KOPT-K1 (cell line): ENCODE results near the gene MARCHF3.
"Not testable (repeated sequence)": the region's sequence is repeated elsewhere in the genome, so short reads cannot be mapped to it uniquely, and the experiment has no call there.

ENCODE experiments used
- H3K27ac ChIP-seq: fragments of 200-600 bp; sonication (generic); 2 replicates; pipeline ENCODE4 v1.5.1; 2016; ENCODE audit warnings: antibody characterized with exemption, mild to moderate bottlenecking, low read depth, low read length; ENCODE audit not compliant: poor library complexity, severe bottlenecking
- H3K36me3 ChIP-seq: fragments of 200-600 bp; sonication (generic); 2 replicates; pipeline ENCODE4 v1.5.1; 2017; ENCODE audit warnings: antibody characterized with exemption, mild to moderate bottlenecking, low read length, moderate library complexity; ENCODE audit not compliant: insufficient read depth
- H3K9me3 ChIP-seq: fragments of 200-600 bp; sonication (generic); 2 replicates; pipeline ENCODE4 v1.5.1; 2017; ENCODE audit warnings: antibody characterized with exemption, low read length, mild to moderate bottlenecking; ENCODE audit not compliant: insufficient read depth, poor library complexity, severe bottlenecking

Gene MARCHF3

DNA sequence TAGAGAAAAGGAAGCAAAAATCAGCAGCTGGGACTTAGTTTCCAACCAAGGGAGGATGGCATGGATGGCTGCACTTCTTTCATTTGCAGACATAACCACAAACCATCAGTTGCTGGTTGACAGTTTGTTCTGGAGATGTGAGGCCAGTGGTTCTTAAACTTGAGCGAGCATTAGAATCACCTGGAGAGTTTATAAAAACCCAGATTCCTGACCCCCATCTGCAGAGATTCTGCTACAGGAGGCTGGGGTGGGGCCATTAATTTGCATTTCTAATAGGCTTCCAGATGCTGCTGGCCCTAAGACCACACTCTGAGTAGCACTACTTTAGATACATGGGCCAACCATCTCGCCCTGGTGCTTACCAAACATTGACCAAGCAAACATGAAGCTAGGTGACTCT lies 60.8 kb downstream of the MARCHF3 start:
- H3K9me3 ChIP-seq, result no peaks in the 10 kb centered on the region
- H3K27ac ChIP-seq, result no peak overlapping the region
- H3K36me3 ChIP-seq, result no peaks in the 10 kb centered on the region

DNA sequence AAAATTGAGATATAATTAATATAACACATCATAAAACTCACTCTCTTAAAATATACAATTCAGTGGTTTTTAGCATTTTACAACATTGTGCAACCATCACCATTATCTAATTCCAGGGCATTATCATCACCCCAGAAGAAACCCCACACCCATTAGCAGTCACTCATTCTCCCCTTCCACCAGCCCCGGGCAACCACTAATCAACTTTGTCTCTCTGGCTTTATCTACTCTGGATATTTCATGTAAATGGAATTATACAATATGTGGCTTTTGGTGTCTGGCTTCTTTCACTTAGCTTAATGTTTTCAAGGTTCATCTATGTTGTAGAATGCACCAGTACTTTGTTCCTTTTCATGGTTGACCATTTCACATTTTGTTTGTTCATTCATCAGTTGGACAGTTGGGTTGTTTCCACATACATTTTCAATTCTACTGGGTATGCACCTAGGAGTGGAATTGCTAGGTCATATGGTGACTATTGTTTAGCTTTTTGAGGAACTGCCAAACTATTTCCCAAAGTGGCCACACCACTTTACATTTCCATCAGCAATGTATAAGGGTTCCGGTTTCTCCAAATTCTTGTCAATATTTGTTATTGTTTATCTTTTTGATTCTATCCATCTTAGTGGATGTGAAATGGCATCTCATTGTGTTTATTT lies 62.4 kb downstream of the MARCHF3 start:
- no peaks in the 10 kb centered on the region for H3K9me3 ChIP-seq
- H3K36me3 ChIP-seq, result no peaks in the 10 kb centered on the region
- no peak overlapping the region for H3K27ac ChIP-seq

DNA sequence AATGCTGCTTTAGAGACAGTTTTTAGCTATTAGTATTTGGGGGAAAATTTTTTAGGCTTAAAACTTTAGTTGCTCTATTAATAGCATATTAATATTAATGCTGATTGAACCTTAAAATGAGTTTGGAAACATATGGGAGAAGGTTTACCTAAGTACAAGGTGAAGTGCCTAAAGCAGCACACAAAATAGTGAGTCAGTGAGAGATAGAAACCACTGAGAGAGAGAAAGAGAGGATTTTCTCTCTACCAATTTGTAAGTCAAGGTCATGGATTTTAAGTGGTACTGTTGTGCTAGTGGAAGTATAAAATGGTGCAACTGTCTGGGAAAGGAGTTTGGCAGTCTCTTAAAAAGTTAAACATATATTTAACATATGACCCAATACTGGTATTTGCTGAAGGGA lies 64.9 kb downstream of the MARCHF3 start:
- no peak overlapping the region for H3K27ac ChIP-seq

DNA sequence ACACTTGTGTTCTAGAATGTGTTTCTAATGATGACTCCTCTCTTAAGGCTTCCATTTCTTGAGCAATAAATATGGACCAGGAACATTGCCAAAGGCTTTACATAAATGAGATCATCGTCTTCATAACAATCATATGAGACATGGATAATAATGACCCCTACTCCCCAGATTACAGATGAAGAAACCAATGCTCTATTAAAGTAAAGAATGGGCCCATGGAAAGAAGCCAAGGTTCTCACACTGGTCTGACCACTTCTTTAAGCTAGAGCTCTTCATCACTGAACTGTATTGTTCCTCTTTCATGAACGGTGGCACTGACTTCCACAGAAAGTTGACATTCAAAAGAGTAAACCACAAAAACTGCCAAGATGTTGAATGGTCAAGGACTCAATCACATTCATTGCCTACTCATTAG lies 65.3 kb downstream of the MARCHF3 start:
- no peaks in the 10 kb centered on the region for H3K9me3 ChIP-seq
- no peaks in the 10 kb centered on the region for H3K36me3 ChIP-seq
- no peak overlapping the region for H3K27ac ChIP-seq

More for the DNA sequence above, 64.9 kb downstream of the MARCHF3 start:
- H3K9me3 ChIP-seq, result no peaks in the 10 kb centered on the region
- H3K36me3 ChIP-seq, result no peaks in the 10 kb centered on the region

DNA sequence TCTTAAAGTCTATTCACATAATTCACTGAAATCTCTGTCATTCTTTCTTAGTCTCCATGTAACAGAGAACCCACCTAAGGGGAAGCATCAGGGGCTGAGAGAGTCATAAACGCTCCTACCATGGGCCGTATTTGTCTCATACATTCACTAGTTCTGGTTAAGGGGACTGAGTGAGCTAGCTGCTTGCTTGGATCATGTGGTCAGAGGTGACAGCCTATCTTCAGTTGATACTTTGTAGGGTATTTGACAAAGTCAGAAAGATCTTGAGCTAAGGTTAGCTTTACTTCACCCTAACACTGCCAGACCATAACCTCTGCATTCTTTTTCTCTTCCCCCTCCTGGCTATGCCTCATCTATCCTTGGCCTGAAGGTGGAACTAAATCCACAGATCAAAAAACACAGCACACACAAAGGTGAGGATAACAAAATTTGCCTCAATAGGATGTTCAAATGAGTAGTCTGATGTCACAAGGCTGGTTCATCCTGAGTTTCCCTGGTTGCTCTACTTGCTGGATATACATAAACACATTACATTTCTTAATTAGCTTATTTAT lies 66.5 kb downstream of the MARCHF3 start:
- no peak overlapping the region for H3K27ac ChIP-seq
- H3K36me3 ChIP-seq, result no peaks in the 10 kb centered on the region
- H3K9me3 ChIP-seq, result no peaks in the 10 kb centered on the region

DNA sequence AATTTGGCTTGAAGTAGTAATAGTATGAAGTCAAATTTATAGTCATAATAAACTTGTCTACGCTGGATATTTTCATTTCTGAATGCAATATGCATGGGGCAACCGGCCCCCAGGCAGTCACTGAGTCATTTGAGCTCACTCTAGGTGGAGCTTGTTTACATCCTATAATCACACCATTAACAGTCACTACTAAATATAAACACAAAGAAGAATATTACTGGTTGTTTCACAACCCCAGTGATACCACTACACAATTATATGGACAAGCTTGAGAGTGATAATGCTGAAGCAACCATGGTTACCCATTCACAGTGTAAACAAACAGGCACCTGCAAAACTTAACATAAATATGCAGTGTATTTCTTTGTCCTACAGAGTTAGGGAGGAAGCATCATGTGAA lies 68.7 kb downstream of the MARCHF3 start:
- no peak overlapping the region for H3K27ac ChIP-seq
- H3K36me3 ChIP-seq, result no peaks in the 10 kb centered on the region
- no peaks in the 10 kb centered on the region for H3K9me3 ChIP-seq

DNA sequence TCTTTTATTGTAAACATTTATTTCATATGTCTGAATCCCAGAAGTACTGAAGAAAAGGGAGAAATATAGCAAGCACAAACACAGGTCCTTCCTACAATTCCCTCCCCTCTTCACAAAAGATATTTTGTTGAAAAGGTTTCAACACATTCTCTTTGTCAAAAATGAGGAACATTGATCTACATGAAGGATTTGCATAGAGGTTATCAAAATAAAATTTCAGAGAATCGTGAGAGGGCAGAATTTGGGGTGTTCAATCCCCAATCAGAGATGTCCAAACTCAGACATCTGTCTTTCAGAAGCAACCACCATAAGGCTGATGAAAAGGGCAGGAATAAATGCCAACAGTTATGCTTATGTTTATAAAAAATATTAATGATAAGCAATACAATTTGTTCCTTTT lies 69.2 kb downstream of the MARCHF3 start:
- Histone ChIP-seq H3K27ac (no peak overlapping the region), H3K36me3 (no peaks in the 10 kb centered on the region), H3K9me3 (no peaks in the 10 kb centered on the region)

DNA sequence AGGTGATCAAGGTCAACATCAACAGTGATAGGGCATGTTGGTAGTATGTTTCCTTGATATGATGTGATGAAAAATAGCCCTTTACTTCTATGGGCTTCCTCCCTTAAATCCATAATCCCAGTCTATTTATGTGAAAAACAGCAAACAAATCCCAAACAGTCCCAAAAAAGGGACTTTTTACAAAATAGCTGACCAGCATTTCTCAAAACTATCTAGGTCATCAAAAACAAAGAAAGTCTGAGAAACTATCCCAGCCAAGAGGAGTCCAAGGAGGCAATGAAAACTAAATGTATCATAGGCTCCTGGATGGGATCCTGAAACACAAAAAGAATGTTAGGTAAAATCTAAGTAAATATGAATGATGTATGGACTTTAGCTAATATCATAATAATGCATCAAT lies 71.2 kb downstream of the MARCHF3 start:
- Histone ChIP-seq H3K9me3 (no peaks in the 10 kb centered on the region), H3K27ac (no peak overlapping the region), H3K36me3 (no peaks in the 10 kb centered on the region)

DNA sequence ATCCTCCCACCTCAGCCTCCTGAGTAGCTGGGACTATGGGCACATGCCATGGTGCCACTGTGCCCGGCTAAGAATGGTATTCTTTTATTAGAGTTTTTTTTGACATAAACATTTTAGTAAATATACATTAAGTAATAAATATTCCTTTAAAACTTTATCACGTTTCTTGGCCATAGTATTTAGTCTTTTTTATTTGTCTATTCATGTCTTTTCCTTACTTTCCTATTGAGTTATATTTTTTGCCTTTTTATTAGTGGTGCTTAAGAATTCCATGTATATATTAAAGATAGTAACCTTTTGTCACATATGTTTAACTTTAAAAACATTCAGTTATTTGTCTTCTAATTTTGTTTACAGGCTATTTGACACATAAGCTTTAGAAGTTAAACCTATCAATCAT lies 73.4 kb downstream of the MARCHF3 start:
- Histone ChIP-seq H3K27ac (no peak overlapping the region), H3K9me3 (no peaks in the 10 kb centered on the region), H3K36me3 (no peaks in the 10 kb centered on the region)

DNA sequence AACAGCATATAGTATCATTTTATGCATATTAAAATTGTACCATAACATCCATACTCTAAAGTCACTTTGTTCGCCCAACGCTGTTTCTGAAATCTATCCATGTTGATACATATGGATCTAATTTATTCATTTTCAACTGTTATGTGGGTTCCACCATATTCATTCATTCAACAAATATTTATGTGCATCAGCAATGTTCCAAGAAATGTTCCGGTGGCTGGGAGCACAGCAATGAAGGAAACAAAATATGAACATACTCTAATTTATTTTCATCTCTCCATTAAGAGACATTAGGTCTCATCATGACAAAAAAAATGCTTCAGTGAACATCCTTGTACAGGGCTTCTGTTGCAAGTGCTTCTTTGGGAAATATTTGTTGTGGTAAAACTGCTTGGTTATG lies 75.4 kb downstream of the MARCHF3 start:
- Histone ChIP-seq H3K27ac (no peak overlapping the region), H3K36me3 (no peaks in the 10 kb centered on the region), H3K9me3 (no peaks in the 10 kb centered on the region)

DNA sequence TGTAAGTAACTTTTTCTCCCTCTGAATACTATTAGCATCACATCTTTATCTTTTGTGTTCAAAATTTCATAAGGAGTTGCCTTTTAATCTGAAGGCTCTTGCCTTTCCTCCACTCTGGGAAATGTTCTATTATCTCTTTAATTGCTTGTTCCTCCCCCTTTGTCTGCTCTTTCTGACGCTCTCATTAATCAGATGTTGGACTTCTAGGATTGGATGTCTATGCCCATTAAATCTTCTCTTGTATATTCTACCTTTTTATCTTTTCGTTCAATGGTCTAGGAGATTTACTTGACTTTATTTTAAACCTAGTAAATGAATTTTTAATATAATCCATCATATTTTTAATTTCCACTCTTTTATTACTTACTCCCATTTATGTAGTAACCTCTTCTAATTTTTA lies 76.7 kb downstream of the MARCHF3 start:
- H3K27ac ChIP-seq, result no peak overlapping the region
- no peaks in the 10 kb centered on the region for H3K9me3 ChIP-seq
- H3K36me3 ChIP-seq, result no peaks in the 10 kb centered on the region

DNA sequence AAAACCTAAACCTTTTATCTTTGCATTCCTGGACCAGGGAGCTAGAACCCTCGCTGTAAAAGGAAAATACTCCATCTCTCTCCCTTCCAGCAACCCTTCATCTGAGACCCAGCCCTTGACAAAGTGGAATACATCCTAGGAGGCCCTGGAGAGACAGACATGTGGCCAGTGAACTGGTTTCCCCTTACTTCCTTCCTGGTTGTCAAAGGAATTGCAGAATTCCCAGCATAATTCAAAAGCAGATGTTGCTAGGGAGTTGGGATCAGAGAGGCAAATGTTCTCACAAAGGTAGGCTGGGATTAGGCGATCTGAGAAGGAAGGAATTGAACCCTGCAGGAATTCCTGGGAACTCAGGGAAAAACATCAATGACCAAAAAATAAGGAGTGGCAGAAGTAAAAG lies 80.9 kb downstream of the MARCHF3 start:
- Histone ChIP-seq H3K9me3 (no peaks in the 10 kb centered on the region), H3K36me3 (no peaks in the 10 kb centered on the region), H3K27ac (no peak overlapping the region)

DNA sequence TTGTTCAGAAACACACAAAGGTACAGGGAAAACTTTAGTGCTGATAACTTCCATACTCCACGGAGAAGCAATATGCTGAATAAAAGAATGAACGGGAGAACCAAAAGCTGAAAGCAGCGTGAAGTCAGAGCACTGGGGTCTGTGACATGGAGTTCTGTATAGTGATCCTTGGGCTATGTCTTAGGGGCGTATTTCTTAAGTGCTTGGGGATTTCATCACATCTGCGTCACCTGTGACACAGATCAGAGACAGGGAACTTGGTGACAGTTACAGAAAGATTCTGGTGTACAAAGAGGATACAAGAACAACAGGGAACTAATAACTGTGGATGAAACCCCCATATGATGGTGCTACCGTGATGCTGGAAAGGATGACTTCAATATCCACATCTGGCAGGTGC lies 81.9 kb downstream of the MARCHF3 start:
- Histone ChIP-seq H3K9me3 (no peaks in the 10 kb centered on the region), H3K27ac (no peak overlapping the region), H3K36me3 (no peaks in the 10 kb centered on the region)

DNA sequence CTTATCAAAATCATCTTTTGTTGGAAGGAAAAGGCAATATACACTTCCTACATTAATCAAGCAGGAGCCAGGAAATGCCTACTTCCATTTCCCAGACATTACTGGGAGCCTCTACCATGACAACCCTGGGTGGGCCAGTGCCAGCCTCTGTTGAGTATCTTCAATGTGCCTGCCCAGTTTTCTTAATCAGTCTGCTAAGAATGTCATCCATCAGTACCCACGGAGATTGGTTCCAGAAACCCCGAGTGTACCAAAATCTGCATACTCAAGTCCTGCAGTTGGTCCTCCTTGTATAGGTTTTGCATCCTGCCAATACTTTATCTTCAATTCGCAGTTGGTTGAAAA lies 82.4 kb downstream of the MARCHF3 start:
- no peaks in the 10 kb centered on the region for H3K36me3 ChIP-seq
- H3K27ac ChIP-seq, result no peak overlapping the region
- no peaks in the 10 kb centered on the region for H3K9me3 ChIP-seq

DNA sequence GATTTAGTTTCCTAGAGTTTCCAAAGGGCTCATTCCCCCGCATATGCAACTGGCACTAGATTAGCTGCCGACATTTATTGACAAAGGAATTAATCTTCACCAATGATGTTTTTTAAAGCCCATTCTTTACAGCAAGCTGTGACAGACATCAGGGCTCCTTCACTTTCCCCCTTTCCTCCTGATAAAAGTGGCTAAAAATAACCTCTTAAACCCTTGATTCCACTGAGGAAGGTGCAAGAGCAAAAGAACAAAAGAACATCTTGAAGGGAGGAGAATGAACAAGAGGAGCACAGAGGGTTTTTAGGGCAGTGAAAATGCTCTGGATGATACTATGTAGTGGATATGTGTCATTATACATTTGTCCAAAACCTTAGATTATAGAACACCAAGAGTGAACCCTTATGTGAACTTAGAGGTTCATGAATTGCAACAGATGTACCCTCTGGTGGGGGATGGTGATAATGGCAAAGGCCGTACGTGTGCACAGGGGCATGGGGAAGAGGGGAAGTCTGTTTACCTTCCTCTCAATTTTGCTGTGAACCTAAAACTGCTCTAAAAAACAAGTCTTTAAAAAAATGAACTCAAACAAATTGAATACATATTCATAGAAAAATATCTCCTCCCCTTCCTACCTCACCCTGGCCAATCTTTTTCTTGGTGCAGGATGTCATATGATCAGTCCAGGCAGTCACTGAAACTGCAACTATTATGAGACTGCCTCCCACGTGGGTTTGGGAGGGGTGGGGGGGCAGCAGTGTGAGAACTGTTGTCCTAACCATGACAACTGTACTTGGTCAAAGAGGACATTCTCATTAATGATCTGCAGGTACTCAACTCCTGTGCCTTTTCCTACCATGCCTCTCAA lies 83.0 kb downstream of the MARCHF3 start:
- Histone ChIP-seq H3K27ac (no peak overlapping the region), H3K36me3 (no peaks in the 10 kb centered on the region), H3K9me3 (no peaks in the 10 kb centered on the region)

DNA sequence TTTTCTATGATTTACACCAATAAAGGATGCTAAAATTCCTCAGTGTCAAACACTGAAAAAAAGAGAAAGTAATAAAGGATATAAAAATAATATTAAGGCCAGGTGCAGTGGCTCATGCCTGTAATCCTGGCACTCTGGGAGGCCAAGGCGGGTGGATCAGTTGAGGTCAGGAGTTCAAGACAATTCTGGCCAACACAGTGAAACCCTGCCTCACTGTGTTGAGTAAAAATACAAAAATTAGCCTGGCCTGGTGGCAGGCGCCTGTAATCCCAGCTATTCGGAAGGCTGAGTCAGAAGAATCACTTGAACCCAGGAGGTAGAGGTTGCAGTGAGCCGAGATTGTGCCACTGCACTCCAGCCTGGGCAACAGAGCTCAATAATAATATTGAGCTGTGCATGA lies 87.5 kb downstream of the MARCHF3 start:
- H3K9me3 ChIP-seq, H3K36me3 ChIP-seq, H3K27ac ChIP-seq: not testable (repeated sequence)
